HG03066 (cell line): ENCODE data around the gene PLIN5.
"Not testable (repeated sequence)": the region's sequence is repeated elsewhere in the genome, so short reads cannot be mapped to it uniquely, and the experiment has no call there.

Source experiments
- ATAC-seq: cut with Tn5 transposase; IDR thresholded peaks from one replicate; pipeline ENCODE4 v1.9.1; 2021; ENCODE audit warnings: low read depth; ENCODE audit not compliant: unreplicated experiment

The PLIN5 gene

DNA sequence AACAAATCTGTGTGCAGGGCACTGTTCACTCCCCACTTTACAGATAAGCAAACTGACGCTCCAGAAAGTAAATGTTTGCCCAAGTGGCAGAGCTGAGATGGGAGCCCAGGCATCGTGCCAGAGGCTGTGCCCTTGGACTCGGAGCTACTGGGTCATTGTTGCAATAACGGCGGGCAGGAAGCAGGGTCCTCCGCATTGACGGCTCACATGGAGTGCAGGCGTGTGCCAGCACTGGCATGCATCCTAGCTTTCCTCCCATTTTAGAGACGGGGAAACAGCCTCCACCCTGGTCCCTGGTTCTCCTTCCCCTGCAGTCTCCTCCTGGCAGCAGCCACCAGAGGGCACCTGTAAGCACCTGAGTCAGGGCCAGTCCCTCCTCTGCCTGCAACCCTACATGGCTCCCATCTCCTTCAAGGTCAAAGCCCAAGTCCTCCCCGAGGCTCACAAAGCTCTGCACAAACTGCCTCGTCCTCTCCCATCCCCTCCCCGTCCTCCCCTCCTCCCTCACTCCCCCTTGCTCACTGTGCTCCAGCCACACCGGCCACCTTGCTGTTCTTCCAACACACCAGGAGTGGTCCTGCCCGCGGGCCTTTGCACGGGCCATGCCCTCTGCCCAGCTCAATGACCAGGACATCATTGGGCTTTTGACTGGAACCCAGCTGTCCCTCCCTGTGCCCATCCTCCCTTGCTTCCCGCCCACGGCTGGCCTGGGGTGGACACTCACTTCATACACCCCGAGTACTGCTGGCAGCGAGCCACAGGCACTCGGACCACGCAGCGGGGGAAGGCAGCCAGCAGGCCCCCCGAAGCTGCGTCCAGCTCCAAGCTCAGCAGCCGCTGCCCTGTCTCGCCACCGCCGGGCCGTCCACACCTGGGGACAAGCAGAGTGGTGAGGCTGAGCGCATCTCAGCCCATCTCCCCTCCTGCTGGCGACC is 12.5 kb upstream of the PLIN5 start:
- no peak for ATAC-seq

DNA sequence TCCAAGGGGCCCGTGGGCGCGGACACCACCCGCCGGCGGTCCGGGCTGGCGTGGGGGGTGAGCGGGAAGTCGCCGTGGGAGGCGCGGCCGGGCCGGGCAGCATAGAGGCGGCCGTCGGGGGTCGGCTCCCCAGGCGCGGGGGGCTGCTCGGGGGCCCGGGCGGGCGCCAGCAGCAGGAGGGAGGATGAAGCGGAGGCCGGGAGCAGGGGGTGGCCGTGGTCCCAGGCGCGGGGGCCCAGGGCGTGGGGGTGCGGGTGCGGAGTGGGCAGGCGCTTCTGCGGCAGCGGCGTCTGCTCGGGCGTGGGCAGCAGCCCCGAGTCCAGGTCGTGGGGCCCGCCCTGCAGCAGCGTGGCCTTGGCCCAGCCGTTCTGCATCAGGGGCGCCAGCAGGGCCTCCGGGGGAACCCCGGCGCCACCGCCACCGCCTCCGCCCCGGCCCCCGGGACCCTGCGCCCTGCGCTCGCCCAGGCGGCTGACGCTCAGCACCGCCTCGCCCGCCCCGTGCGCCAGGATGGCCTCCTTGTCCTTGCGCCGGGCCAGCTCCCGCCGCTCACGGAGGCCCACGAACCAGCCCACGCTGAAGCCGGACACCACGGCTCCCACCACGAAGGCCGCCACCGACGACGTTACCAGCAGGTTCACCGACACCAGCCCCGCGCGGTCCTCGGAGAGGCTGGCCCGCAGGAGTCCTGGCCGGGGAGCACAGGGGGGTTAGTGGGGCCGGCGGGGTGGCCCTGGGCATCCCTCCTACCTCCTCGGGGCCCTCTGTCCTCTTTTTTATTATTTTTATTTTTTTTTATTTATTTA is 9.0 kb upstream of the PLIN5 start:
- no peak for ATAC-seq

DNA sequence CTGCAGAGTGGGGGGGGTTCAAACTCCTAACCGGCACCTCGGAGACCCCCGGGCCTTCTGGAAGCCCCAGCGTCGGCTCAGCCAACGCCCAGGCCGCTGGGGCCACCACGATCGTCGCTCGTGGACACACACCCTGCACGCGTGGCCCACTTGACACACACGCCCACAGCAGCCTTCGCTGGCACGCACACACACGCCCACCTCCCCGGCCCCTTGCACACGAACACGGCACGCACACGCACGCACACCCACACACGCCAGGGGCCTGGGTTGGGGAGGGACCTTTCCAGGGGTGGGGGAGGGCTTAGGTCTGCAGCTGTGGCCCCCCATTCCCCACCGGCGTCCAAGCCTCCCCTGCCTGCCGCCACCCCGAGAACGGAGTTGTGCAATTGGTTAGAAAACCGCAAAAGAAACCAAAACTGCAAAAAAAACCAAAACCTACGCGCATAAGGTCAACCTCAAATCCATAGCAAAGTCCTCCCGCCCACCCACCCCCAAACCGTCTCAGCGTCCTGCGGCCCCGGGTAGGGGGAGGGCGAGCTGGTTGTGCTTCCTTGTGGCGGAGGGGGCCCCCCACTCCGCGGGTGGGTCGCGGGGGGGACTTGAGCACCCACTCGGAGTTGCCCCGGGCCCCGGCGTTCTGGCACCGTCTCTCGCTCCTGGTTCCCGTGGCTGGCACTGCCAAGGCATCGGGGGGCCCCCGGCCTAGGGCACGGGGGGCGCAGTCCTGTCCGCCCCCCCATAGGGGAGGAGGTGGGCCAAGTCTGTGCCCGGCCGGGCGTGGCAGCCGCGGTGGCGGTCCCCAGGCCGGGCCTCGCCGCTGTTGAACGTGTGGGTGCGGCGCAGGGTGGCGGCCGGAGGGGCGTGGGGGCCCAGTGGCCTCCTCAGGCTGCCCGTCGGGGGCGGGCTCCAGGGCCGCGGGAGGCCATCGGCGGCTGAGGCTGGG is 8.1 kb upstream of the PLIN5 start:
- no peak for ATAC-seq

DNA sequence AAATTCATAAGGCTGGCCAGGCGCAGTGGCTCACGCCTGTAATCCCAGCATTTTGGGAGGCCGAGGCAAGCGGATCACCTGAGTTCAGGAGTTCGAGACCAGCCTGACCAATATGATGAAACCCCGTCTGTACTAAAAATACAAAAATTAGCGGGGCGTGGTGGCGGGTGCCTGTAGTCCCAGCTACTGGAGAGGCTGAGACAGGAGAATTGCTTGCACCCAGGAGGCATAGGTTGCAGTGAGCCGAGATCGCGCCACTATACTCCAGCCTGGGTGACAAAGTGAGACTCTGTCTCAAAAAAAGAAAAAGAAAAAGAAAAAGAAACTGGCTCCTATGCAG is 6.8 kb upstream of the PLIN5 start:
- not testable (repeated sequence) for ATAC-seq

DNA sequence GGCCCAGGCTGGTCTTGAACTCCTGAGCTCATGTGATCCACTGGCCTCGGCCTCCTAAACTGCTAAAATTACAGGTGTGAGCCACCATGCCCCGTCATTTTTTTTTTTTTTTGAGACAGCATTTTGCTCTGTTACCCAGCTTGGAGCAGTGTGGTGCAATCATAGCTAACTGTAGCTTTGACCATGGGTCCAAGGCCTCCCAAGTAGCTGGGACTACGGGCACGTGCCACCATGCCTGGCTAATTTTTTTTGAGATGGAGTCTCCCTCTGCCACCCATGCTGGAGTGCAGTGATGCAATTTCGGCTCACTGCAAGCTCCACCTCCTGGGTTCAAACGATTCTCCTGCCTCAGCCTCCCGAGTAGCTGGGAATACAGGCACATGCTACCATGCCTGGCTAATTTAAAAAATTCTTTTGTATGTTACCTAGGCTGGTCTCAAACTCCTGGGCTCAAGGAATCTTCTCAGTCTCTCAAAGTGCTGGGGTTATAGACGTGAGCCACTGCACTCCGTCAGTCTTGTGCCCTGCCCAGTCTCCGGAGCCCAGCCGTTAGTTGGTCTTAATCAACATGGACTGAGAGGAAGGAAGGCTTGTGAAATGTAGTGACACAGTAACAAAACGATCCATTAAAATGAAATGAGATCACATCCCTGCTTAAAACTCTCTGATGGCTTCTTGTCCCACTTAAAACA is 6.2 kb upstream of the PLIN5 start:
- ATAC-seq: no peak

DNA sequence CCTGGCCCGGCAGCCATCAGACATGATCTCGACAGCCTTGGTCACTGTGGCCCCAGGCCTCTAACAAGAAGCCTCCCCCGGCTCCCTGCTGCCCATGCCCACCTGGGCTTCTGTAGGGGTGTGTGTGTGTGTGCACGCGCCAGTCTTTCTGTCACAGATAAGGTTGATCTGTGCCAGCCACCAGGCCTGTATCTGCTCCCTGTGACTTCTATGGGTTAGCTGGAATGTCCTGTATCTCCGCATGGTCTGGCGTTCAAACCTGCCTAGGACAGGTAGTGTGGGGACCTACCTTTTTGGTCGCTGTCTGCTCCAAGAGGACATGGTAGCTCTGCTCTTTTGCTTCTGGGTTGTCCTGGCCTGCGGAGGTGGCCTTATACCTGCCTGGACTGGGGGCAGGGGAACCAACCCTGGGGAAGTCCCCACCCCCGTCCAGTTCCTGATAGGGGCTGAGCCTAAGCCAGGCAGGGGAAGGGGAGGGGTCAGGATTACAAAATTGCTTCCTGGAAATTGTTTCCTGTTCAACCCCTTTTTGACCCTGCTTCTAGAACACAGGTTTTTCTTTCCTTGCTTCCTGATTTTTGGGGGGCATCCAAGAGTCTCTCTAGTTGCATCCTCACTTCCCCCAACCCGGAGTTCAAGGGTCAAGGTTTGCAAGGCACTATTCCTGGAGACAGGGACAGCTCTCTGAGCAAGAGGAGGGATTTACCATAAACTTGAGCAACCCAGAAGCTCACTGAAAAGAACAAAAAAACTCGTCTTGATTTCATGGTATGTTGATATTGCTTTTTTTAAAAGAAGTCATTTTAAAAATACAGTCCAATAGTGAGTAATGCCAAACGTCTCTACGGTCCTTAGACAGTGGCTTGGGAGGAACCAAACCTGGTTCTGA is 4.9 kb upstream of the PLIN5 start, which contains the start of gene LRG1:
Gene LRG1, minus strand, starts transcription at position 344 of the 889 bp plus-strand sequence. Its CDS starts 23 bp downstream, at position 321.
- ATAC-seq: no peak

DNA sequence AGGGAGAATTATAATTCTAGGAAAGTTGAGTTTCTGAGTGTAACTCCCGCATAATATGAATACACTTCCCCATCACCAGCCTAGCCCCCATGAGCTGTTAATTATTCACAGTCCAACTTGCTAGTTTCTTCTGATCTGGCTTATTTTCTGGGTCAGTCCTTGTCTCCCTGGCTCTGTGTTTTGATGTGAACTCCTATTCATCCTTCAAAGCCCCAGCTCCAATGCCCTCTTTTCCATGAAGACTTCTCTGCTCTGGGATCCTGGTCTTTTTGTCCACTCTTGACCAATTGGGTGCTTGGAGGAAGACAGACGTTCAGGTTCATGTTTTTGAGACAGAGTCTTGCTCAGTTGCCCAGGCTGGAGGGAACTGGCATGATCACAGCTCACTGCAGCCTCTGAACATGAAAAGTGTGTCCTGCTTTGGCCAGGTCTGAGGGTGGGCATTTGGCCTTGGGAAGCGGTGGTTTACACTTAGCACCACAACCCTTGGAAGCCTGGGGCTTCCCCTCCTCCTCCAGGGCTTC is 4.2 kb upstream of the PLIN5 start:
- no peak for ATAC-seq

DNA sequence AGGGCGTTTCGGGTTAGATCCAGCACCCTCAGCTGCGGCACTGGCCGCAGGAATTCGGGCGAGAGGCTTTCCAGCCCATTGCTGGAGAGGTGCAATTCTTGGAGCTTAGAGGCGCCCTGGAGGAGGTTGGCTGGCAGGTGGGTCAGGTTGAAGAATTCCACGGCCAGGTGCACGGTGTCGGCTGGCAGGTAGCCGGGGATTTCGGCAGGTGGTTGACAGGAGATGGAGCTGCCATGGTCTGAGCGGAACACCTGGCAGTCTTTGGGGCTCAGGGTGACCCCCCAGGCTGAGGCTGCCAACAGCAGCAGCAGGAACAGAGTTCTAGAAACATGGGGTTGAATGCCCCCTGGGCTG is 3.6 kb upstream of the PLIN5 start:
- ATAC-seq: no peak

DNA sequence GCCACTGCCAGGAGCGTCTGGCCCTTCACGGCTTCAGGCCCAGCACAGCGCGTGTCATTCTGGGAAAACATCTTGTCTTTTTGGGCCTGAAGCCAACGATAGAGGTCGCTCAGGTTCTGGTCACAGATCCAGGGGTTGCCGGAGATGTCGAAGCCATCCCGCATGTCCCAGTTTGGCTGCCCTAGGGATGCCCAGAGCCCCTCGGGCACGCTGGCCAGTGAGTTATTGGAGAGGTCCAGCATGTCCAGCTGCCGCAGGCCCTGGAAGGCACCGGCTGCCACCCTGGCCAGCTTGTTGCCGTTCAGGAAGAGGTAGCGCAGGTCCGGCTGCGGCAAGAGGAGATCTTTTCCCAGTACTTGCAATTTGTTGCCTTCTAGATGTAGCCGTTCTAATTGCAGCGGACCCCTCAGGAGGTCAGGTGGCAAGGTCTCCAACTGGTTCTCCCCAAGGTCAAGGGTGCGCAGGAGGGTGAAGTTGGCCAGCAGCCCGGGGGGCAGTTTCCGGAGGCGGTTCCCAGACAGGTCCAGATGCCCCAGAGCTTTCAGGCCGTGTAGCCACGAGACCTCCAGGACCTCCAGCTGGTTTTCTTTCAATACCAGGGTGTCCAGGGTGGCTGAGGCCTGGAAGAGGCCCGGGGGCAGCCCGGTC is 3.1 kb upstream of the PLIN5 start:
- ATAC-seq: no peak

DNA sequence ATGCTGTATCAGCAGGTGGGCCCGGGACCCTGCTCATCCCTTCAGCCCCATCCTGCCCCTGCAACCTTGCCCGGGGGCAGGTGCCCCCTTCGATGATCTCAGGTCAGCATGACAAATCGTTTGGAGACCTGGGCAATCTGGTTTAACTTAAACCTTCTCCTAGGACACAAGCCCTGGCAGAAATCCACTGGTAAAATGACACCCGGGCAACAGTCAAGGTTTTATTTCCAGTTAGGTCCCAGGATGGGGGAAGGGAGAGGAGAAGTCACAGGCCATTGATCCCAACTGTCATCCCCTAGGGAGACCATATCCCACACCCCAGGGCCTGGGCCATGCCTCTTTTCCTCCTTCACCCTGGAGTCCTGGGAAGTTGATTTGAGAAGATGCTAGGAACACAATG is 1.8 kb upstream of the PLIN5 start:
- no peak for ATAC-seq

DNA sequence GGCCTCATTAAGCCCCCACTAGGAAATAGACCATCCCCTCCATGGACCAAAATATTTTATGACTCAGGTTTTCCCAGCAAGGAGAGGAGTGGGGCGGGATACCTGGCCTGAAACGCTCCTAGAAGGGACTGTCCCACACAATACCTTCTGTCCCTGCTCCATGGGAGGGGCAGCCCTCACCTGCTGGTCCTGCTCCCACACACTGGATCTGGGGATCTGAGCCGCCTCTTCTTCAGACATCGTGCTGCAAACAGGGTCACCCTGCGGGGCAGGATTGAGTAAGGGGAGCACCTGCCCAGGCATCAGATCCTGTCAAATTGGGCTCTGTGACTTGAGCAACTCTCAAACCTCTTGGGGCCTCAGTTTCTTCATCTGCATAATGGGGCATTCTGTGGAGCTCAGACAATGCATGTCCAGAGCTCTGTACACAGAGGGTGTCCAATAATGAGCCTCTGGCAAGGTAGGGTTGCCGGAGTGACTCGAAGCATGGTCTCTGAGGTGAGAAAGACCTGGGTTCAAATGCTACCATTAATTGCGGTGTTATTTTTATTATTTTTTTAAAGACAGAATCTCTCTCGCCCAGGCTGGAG is 1.1 kb downstream of the PLIN5 start:
- ATAC-seq: no peak

DNA sequence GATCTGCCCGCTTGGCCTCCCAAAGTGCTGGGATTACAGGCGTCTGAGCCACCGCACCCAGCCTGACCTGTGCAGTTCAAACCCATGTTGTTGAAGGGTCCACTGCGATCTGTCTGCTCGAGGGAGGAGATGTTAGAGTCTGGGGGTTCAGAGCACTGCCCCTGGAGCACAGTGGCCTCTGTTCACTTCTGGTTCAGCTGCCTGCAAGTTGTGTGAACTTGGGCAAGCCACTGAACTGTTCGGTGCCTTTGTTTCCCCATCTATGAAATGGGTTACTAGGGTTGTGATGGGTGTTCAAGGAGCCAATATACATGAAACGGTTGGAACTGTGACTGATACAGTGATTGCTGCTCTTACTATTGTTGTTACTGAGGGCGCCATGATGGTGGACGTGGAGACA is 1.7 kb downstream of the PLIN5 start:
- no peak for ATAC-seq

DNA sequence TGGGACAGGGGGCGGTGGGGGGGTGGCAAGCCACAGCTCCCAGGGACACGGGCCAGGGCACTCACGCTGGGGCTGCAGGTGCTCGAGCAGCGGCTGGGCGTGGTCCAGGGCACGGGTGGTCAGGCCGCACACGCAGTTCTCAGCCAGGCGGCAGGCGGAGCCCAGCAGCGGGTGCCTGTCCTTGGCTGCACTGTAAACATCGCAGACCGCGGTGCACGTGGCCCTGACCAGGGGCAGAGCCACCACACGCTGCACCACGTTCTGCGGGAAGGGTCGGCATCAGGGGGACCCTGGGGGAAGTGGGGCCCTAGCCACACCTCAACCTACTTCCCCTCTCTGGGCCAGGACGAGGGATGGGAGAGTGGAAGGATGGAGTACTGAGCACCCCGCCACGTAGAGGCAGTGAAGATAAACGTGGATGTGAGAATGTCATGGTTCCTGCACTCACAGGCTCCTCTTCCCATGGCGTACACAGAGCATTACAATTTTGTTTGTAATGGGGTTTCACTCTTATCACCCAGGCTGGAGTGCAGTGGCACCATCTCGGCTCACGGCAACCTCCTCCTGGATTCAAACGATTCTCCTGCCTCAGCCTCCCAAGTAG is 3.4 kb downstream of the PLIN5 start:
- ATAC-seq: no peak

DNA sequence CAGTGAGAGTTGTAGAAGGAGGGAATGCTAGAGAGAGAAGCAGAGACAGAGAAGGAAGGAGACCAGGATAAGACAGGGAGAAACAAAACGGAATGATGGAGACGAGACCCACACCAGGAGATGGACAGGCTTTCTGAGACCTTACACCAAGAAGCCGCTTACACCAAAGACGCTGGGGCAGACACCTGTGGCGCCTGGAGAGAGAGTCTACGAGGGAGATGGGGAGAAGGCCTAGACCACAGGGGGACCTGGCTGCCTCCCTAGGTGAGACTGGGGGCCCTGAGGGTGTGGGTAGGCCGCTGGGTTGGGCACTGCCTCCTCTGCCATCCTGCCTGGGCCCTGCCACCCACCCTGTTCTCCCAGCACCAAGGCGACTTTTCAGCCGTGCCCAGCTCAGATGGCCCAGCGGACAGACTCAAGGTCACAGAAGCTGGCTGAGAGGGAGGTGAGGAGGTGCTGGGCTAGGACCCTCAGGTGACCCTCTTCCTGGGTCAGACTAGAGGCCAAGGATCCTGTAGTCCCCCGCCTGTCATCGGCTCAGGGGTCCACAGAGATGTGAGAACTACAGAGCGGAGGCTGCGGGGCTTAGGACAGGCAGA is 5.0 kb downstream of the PLIN5 start:
- ATAC-seq: no peak

DNA sequence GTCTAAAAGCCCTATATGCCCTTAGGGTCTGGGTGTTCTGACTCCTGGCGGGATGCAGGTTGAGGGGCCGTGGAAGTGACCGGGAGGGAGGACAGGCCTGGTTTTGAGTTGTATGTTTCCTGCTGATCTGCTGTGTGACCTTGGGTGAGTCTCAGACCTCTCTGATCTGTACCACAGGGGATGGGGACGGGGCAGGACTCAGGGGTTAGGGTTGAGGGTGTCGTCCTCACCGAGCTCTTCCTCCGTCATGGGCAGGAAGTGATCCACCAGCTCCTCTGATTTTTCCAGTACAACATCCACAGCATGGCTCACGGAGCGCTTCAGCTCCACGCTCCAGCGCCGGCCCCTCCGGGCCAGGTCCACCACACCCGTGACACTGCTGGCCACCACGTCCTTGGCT is 6.2 kb downstream of the PLIN5 start:
- no peak for ATAC-seq

DNA sequence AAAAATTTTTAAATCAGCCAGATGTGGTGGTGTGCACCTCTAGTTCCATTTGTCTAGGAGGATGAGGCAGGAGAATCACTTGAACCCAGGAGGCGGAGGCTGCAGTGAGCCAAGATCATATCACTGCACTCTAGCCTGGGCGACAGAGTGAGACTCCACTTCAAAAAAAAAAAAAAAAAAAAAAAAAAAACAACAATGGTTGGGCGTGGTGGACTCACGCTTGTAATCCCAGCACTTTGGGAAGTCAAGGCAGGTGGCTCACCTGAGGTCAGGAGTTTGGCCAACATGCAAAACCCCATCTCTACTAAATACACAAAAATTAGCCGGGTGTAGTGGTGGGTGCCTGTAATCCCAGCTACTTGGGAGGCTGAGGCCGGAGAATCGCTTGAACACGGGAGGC is 7.6 kb downstream of the PLIN5 start:
- not testable (repeated sequence) for ATAC-seq

DNA sequence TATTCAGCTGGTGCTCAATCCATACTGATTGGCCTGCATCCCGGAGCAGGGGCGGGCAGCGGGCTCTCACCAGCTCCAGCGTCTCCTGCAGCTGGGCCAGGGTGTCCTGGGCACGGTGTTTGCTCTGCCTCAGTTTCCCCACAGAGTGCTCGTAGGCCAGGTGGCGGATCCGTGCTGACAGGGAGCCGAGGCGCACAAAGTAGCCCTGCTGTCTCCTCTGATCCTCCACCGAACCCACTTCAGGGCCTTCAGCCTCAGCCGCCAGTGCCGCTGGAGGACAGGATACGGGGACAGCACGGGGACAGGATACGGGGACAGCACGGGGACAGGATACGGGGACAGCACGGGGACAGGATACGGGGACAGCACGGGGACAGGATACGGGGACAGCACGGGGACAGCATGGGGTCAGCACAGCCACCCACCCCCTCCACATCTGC is 9.4 kb downstream of the PLIN5 start:
- ATAC-seq: no peak
